ENCODE data around the gene CLCN2. TPM values are rescaled to one million over a fixed set of nuclear protein-coding genes. Genes with fewer than 3 reads are reported as not detected.

CLCN2 gene
- total RNA-seq, 1 donor from 2014 or later: 1.8 TPM

- no peak for DNase-seq (ENCODE audit: low read depth)
Measured at GRCh38 chr3:184328516-184328915, 32.9 kb downstream of the CLCN2 start.

- DNase-seq (ENCODE audit: low read depth): no peak
Measured at GRCh38 chr3:184327171-184327570, 34.2 kb downstream of the CLCN2 start.

GRCh38 chr3:184325715-184326369 lies 35.6 kb downstream of the CLCN2 start:
- DNase-seq (ENCODE audit: low read depth): no peak

GRCh38 chr3:184325269-184325668 lies 36.1 kb downstream of the CLCN2 start:
- no peak for DNase-seq (ENCODE audit: low read depth)

DNA sequence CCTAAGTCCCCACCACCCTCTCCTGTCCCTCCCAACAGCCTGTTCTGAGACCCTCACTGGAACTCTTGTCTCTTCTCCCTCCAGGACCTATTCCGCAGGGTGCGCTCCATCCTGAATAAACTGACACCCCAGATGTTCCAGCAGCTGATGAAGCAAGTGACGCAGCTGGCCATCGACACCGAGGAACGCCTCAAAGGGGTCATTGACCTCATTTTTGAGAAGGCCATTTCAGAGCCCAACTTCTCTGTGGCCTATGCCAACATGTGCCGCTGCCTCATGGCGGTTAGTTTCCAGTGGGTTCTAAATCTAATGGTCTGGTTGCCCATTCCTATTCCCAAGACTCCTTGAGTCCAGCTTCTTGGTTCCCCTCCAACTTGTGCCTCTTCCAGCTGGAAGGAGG lies 37.7 kb downstream of the CLCN2 start:
- DNase-seq (ENCODE audit: low read depth): no peak

DNA sequence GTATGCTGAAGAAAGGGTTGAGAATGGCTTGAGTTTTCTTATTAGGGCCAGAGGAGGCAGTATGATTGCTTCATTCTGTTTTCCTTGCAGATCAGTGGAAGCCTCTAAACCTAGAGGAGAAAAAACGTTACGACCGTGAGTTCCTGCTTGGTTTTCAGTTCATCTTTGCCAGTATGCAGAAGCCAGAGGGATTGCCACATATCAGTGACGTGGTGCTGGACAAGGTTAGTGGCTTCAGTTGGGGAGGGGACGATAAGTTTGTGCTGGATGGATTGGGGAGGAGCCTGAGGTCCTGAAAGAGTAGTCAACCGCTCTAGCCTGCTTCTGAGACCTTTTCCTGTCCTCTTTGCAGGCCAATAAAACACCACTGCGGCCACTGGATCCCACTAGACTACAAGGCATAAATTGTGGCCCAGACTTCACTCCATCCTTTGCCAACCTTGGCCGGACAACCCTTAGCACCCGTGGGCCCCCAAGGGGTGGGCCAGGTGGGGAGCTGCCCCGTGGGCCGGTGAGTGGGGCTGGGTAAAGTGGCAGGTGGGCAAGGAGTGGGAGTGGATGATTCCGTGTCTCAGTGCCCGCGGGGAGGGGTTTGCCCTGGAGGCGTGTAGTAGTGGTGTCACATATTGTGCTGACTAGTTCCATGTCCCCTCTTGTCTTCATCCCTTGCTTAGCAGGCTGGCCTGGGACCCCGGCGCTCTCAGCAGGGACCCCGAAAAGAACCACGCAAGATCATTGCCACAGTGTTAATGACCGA lies 38.5 kb downstream of the CLCN2 start:
- DNase-seq (ENCODE audit: low read depth): no peak

- no peak for DNase-seq (ENCODE audit: low read depth)
Measured at GRCh38 chr3:184321666-184322065, 39.7 kb downstream of the CLCN2 start.

GRCh38 chr3:184320104-184320445 lies 41.3 kb downstream of the CLCN2 start:
- peak; percentile 98 for DNase-seq (ENCODE audit: low read depth)

DNA sequence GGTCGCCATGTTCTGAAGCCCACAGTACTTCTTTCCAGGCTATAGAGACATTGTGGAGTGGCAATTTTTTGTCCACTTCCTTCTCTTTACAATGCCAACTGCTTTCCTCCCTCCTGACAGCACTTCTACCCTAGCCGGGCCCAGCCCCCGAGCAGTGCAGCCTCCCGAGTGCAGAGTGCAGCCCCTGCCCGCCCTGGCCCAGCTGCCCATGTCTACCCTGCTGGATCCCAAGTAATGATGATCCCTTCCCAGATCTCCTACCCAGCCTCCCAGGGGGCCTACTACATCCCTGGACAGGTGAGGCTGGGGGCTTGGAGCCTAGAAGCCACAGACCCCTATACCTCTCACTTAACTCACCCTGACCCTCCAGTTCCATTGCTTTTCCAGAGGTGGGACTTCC lies 44.2 kb downstream of the CLCN2 start:
- DNase-seq (ENCODE audit: low read depth): no peak

GRCh38 chr3:184316792-184317191 lies 44.6 kb downstream of the CLCN2 start:
- no peak for DNase-seq (ENCODE audit: low read depth)

DNA sequence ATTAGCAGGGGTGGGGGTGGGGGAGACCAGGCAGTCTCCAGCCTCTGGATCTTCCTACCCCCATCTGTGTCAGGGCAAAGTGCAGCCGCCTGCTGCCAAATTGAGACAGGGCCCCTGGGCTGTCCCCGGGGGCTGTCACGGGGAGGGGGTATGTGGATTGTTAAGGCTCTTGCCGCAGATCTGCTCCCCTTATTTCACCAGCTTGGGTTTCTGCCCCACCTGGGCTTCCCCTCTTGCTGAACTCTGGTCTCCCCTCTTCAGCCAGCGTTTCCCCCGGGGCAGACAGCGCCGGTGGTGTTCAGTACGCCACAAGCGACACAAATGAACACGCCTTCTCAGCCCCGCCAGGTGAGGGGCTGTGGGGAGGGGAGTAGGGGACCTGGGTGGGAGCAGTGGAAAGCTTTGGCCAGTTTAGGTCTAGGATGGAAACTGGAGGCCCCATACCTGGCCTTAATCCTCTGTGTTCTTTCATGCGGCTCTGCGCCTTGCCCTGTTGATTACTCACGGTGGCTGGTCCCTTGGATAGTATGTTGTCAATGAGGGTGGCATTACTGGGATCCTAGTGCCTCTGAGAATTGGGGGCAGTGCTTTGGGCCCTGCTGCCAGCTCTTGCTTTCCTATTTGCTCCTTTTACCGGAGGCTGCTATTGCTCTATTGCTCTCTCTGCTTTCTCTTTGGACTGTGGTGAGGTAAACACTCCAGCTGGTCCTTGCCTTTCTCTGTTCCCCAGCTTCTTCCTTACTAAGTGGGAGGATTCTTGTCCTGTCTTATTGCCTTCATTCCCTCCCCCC lies 45.3 kb downstream of the CLCN2 start:
- no peak for DNase-seq (ENCODE audit: low read depth)

DNA sequence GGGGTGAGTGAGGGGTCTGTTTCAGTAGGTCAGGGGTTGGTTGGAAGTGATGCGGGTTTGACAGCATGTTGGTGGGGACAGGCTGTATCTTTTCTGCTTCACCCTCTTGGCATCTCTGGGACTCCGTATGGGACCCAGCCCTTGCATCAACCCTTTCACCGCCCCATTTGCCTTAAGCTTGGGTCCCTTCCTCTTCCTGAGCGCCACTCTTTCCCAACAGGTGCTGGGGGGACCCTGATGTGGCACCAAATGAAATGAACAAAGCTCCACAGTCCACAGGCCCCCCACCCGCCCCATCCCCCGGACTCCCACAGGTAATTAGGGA lies 45.9 kb downstream of the CLCN2 start:
- no peak for DNase-seq (ENCODE audit: low read depth)

- DNase-seq (ENCODE audit: low read depth): peak; percentile 84
Measured at GRCh38 chr3:184314700-184315542, 46.5 kb downstream of the CLCN2 start.

DNA sequence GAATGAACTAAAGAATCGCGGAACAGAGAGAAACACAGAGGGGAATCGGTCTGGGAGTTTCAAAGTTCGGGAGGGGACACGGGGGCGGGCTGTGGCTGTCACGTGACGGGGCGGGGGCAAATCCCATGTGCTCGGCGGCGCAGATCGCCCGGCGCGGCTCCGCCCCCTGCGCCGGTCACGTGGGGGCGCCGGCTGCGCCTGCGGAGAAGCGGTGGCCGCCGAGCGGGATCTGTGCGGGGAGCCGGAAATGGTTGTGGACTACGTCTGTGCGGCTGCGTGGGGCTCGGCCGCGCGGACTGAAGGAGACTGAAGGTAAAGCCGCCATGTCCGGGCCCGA lies 47.1 kb downstream of the CLCN2 start, which contains the start of gene EIF4G1:
EIF4G1 (plus strand) TSS at position 244 of the 337 bp plus-strand sequence. CDS start 1,191 bp downstream, outside the sequence.
- peak; percentile 93 for DNase-seq (ENCODE audit: low read depth)

DNA sequence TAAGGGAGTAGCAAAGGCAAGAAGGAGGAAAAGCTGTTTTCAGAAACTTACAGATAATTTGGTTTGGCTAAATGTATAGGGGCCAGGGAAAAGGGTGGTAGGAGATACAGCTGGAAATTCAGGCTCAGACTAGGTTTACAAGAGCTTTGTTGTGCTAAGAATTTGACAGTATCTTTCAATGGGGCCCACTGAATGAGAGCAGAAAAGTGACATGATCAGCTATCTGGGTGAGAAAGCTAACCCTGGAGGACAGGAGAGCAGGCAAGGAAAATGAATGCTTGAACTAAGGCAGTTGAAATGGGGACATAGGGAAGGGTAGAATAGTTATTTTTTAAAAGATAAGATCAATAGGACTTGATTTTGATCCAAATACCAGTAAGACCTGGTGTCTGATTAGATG lies 49.8 kb downstream of the CLCN2 start:
- DNase-seq (ENCODE audit: low read depth): no peak

DNA sequence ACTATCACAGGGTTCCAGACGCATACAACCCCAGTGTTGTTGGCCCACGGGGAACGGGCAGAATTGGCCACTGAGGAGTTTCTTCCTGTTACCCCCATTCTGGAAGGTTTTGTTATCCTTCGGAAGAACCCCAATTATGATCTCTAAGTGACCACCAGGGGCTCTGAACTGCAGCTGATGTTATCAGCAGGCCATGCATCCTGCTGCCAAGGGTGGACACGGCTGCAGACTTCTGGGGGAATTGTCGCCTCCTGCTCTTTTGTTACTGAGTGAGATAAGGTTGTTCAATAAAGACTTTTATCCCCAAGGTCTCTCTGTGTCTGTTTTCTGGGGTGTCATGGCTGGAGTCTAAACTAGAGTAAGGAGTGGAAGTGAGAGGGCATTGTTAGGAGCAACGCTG lies 52.7 kb downstream of the CLCN2 start:
- DNase-seq (ENCODE audit: low read depth): no peak

GRCh38 chr3:184307915-184308314 lies 53.5 kb downstream of the CLCN2 start:
- no peak for DNase-seq (ENCODE audit: low read depth)

DNA sequence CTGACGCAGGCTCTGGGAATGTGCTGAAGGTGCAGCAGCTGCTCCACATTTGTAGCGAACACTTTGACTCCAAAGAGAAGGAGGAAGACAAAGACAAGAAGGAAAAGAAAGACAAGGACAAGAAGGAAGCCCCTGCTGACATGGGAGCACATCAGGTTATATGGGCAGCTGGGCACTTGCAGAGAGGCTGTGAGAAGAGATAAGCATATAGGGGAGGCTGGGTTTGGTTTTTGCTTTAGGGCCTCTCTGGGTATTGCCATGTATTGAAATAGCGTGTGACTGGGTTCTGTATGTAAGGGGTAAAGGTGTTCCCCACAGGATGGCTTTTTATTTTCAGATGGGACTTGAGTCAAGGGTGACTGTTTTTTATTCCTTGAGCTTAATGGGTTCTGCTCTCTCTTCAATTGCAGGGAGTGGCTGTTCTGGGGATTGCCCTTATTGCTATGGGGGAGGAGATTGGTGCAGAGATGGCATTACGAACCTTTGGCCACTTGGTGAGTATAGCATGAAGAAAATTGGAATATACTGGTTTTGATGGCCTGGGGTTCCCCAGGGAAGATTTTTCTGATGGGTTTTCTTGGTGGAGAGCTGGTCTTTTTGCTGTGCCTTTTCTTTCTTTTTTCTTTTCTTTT lies 54.9 kb downstream of the CLCN2 start:
- DNase-seq (ENCODE audit: low read depth): no peak

DNA sequence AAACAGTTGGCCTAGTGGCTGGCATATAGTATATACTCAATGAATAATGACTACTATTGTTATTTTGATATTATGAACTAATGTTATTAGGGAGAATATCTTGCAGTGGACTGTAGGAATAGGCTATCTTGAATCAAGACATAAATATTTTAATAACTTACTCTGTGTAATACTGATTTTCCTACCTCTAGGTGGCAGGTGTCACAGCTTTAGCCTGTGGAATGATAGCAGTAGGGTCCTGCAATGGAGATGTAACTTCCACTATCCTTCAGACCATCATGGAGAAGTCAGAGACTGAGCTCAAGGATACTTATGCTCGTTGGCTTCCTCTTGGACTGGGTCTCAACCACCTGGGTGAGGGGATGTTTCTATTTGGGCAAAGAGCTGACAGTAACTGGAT lies 55.8 kb downstream of the CLCN2 start:
- DNase-seq (ENCODE audit: low read depth): no peak

DNA sequence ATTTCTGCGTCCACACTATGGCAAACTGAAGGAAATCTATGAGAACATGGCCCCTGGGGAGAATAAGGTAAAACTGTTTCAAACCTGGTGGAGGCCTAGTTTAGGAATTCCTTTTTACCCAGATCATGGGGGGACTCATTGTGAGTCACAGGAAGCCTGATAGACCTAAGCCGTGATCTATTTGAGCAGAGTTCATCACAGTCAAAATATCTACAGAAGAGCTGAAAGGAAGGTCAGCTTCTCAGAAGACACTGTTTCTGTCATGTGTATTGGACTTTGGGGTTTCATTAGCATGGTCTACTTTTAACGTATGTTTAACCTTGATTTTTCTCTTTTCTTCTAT lies 61.1 kb downstream of the CLCN2 start:
- DNase-seq (ENCODE audit: low read depth): no peak
